ENCODE data around the gene ZSCAN1.
A peak's percentile ranks its signal among the peaks of the same experiment; 100 is the strongest.

The ZSCAN1 gene

DNA sequence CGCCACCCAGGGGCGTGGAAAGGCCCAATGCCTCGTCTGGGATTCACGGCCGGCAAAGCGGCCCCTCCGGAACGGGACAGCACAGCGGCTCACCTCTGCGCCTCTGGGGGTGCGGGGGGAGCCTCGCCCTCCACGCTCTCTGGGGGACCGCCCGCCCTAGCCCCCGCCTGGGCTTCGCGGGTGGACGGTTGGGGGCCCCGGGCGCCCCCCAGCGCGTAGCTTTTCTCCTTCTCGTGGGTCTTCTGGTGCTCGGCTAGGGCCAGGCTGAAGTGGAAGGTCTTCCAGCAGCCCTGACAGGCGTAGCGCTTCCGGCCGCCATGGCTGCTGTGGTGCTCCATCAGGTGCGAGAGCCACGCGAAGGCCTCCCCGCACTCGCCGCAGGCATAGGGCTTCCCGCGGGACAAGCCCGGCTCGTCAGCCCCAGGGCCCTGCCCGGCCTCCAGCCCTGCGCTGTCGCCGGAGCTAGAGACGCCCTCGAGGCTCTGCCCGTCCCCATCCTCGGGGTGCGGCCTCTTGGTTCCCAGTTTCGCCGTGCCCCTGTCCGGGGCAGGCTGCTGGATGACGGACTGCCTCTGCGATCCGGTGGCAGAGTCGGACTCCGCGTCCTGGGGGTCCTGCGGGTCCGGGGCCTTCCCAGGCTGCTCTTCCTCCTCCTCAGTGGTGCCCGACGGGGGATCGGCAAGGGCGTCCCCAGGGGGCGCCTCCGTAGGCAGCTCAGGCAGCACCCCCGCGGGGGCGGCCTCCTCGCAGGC lies 50.9 kb downstream of the ZSCAN1 start:
- DNase-seq = no peak

- DNase-seq = no peak
Measured at GRCh38 chr19:58085348-58085875, 51.6 kb downstream of the ZSCAN1 start.

GRCh38 chr19:58086825-58087710 lies 53.2 kb downstream of the ZSCAN1 start:
- no peak for DNase-seq

GRCh38 chr19:58088521-58089052 lies 54.8 kb downstream of the ZSCAN1 start:
- DNase-seq = no peak

DNA sequence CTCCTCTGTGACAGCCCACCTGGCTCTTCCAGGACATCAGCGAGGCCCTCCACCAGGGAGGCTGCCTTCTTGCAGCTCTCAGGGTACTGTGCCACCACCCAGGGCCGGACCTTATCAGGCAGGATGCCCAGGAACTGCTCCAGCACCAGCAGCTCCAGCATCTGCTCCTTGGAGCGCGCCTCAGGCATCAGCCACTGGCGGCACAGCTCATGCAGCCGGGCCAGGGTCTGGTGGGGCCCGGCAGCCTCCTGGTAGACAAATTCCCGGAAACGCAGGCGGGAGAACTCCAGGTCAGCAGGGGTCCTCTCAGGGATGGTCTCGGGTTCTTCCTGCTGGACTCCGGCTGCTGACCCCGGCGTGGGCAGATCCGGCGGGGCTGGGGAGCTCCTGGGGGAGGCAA lies 56.0 kb downstream of the ZSCAN1 start:
- no peak for DNase-seq

- DNase-seq = no peak
Measured at GRCh38 chr19:58091251-58091995, 57.6 kb downstream of the ZSCAN1 start.

- no peak for DNase-seq
Measured at GRCh38 chr19:58093071-58093470, 59.2 kb downstream of the ZSCAN1 start.

DNA sequence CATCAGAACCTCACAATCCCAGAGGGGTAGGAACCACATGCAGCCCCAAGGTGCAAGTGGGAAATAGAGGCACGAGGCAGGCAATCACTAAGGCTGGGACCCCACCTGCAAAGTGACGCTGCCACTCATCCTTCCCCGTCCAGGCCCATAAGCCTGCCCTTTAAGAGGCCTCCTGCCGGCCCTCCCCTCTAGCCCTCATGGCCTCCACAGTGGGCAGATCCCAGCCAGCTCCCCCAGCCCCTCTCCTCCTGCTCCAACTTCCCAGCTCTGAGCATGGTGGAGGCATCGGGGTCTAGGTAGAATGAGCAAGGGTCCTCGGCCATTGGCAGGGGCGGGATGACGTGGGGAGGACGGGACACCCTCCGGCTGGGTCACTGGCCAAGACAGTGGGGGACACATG lies 61.5 kb downstream of the ZSCAN1 start:
- DNase-seq = no peak

DNA sequence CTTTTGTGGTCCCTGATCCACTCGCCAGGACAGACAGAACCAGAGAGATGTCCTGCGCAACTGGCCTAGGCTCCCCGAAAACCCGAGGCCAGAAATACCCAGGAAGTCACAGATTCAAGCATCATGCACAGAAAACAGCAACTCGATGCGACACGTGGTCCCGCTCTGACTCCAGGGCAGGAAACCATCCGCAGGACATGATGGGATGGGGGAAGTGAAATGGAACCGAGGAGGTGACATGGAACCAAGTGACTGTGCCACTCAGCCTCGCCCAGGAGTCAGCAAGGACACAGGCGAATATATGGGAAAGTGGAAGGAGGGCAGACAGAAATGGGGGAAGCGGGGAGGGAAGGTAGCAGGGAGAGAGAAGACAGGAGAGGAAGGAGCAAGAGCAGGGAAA lies 63.1 kb downstream of the ZSCAN1 start:
- DNase-seq = no peak

DNA sequence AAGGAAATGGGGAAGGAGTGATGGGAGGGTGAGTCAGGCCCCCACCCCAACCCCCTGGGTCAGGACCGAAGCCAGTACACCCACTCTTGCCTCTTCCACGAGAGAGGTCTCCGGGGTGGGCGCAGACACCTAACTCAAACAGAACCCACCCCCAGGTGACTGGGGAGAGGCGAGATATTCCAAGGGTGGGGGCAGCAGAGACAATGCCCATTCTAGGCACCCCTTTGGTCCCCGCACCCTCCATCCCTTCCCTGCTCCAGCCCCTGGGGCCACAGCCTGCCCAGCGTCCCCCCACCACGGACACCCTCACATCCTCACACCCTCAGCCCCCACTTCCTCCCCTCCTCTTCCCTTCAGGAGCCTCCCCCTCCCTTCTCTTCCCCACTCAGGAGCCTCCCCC lies 63.5 kb downstream of the ZSCAN1 start:
- DNase-seq = no peak

- DNase-seq = peak; percentile 98 to 99 (median 98)
Measured at GRCh38 chr19:58097781-58098681, 64.2 kb downstream of the ZSCAN1 start, which contains the start of gene ZSCAN18. Gene ZSCAN18 (minus strand): TSS chr19:58098231. CDS start chr19:58090267, 7,964 bp downstream.

- DNase-seq = no peak
Measured at GRCh38 chr19:58098682-58098998, 64.8 kb downstream of the ZSCAN1 start.
